Measurements from ENCODE around the gene EI24.
"Not testable (repeated sequence)": the region's sequence is repeated elsewhere in the genome, so short reads cannot be mapped to it uniquely, and the experiment has no call there.

EI24 gene
- long read RNA-seq, donor 1, transcript EI24-201 (11 exons, 2,455 nt): major isoform, 30 of 39 reads
- long read RNA-seq, donor 1, partial matches to known transcripts: 7 of 39 reads
- long read RNA-seq, donor 1, other reads (novel, unspliced or antisense): 0 of 39 reads
- long read RNA-seq, donor 2, transcript EI24-201 (11 exons, 2,455 nt): major isoform, 11 of 16 reads
- long read RNA-seq, donor 2, partial matches to known transcripts: 5 of 16 reads
- long read RNA-seq, donor 2, other reads (novel, unspliced or antisense): 0 of 16 reads
- long read RNA-seq, donor 3, transcript EI24-201 (11 exons, 2,455 nt): major isoform, 19 of 42 reads
- long read RNA-seq, donor 3, partial matches to known transcripts: 22 of 42 reads
- long read RNA-seq, donor 3, other reads (novel, unspliced or antisense): 0 of 42 reads
- long read RNA-seq, donor 4, transcript EI24-201 (11 exons, 2,455 nt): major isoform, 25 of 64 reads
- long read RNA-seq, donor 4, partial matches to known transcripts: 38 of 64 reads
- long read RNA-seq, donor 4, other reads (novel, unspliced or antisense): 0 of 64 reads
- long read RNA-seq, donor 5, transcript EI24-201 (11 exons, 2,455 nt): major isoform, 27 of 31 reads
- long read RNA-seq, donor 5, partial matches to known transcripts: 0 of 31 reads
- long read RNA-seq, donor 5, other reads (novel, unspliced or antisense): 0 of 31 reads
- long read RNA-seq, donor 6, transcript EI24-201 (11 exons, 2,455 nt): major isoform, 21 of 52 reads
- long read RNA-seq, donor 6, partial matches to known transcripts: 29 of 52 reads
- long read RNA-seq, donor 6, other reads (novel, unspliced or antisense): 0 of 52 reads
- long read RNA-seq, donor 7, transcript EI24-201 (11 exons, 2,455 nt): major isoform, 35 of 51 reads
- long read RNA-seq, donor 7, partial matches to known transcripts: 14 of 51 reads
- long read RNA-seq, donor 7, other reads (novel, unspliced or antisense): 0 of 51 reads
- long read RNA-seq, donor 8, transcript EI24-201 (11 exons, 2,455 nt): major isoform, 33 of 39 reads
- long read RNA-seq, donor 8, partial matches to known transcripts: 6 of 39 reads
- long read RNA-seq, donor 8, other reads (novel, unspliced or antisense): 0 of 39 reads

GRCh38 chr11:125568970-125569914 is at the start of gene EI24:
Gene EI24 (plus strand): TSS chr11:125569477. CDS start chr11:125572528, 3,051 bp downstream.
- peak; percentile 79 for DNase-seq

GRCh38 chr11:125519860-125520834 is 49.1 kb upstream of the EI24 start:
- no peak for DNase-seq

DNA sequence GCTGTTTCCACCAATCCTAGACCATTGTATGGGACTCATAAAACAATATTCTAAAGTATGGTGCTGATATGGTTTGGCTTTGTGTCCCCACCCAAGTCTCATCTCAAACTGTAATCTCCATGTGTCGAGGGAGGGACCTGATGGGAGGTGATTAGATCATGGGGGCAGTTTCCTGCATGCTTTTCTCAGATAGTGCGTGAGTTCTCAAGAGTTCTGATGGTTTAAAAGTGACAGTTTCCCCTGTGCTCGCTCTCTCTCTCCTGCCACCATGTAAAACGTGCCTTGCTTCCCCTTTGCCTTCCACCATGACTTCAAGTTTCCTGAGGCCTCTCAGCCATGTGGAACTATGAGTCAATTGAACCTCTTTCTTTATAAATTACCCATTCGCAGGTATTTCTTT is 44.0 kb upstream of the EI24 start:
- DNase-seq: no peak

DNA sequence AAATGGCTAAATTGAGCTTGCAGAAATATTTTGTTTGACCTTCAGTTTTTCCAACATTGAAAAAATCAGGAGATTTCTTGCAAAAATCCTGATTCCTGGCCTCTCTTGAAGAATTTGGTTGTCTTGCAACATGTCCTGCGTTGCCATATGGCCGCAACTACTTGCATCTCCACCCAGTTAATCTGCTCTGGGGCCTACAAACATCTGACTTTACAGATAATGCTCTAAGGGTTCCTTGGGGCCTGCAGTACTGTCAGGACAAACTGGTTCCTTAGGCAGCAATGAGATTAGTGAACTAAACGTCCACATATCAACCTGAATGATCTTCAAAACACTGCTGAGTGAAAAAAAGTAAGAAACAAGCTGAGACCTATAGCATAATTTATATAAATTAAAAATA is 36.6 kb upstream of the EI24 start:
- no peak for DNase-seq

DNA sequence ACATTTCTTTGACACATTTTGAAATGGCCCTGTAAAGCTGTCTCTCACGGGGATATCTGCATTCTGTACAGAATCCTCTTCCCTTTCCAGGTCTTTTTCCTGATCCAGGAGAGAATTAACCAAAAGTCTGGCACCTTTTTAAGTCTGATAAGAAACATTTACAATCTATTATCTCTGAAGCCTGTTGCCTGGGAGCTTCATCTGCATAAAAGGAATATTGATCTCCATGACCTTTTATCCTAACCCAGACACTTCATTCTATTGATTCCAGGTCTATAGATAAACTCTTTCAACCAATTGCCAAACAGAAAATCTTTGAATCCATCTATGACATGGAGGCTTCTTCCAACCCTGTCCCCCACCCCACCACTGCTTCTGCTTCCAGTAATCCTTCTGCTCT is 33.7 kb upstream of the EI24 start:
- DNase-seq: no peak

DNA sequence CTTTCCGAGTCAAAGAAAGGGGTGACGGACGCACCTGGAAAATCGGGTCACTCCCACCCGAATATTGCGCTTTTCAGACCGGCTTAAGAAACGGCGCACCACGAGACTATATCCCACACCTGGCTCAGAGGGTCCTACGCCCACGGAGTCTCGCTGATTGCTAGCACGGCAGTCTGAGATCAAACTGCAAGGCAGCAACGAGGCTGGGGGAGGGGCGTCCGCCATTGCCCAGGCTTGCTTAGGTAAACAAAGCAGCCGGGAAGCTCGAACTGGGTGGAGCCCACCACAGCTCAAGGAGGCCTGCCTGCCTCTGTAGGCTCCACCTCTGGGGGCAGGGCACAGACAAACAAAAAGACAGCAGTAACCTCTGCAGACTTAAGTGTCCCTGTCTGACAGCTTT is 32.4 kb upstream of the EI24 start:
- DNase-seq: not testable (repeated sequence)

- DNase-seq: no peak
These were observed 26.6 kb upstream of the EI24 start for GRCh38 chr11:125542709-125543108.

DNA sequence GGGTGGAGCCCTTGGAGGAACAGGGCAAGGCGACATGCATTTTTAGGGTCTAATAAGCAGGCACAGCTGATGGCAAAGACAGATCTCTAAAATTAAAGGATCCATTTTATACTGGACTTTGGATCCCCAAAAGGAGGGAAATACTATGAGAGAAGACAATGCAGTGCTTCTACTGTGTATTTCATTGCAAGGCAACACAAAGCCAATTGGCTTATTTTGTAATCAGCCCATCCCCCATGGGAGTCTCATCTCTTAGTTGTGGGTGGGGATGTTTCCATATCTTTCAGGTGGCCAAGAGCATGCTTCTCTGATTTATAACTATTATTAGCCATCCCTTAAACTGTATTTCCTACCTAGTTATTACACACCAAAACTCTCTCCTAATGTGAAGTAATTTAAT is 18.5 kb upstream of the EI24 start:
- DNase-seq: no peak

DNA sequence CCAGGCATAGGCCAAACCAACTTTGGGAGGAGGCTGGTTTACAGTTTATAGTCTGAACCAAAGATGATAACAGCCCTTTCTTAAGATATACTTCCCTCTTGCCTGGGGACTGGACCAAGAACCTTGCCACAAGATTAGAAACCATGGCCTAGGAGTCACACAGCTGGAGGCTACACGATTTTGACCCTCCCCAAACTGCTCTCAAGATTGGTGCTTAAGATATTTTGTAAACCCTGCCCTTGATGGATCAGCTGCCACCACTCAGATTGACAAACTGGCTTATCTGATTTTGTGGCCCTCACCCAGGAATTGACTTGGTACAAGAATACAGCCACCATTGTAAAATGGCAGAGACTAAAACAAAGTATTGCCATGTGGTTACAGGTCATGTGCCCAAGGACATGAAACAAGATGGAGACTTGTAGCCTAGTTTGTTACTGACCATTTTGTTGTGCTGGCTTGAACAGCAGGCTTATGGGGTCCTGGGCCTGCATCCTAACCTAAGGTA is 17.4 kb upstream of the EI24 start:
- DNase-seq: no peak

DNA sequence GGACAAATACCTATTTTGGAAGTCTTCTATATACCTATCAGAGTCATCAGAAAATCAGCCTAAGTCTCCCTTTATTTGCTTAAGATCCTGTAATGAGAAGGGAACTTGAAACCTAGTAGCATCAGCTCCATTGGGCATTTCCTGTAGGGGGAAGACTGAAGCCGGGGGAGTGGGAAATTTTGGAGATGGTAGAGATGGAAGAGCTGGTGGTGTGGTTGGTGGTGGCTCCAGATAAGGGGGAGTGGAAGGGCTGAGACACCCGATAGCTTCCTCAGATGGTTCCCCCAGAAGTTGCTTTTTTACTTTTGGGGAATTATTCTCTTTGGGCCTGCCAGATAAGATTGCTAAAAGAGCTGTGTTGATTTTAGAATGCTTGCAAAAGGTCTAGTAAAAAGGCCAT is 16.4 kb upstream of the EI24 start:
- no peak for DNase-seq

DNA sequence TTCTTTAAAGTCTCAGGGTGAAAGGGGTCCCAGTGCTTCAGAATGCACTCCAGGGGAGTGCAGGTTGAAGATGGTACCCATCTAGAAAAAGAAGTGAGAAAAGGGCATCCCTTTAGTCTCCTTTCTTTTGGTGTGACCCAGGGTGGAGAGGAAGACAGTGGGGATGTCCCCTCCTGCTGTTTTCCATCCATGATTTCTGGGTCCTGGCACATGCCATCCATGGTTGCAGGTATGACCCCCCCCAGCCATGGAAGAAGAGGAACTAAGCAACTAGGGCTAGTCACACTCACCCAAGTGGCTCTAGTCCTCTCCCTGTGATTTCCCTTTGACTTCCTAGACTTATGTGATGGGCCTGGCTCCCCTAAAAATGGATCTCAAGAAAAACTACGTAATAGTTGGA is 15.9 kb upstream of the EI24 start:
- no peak for DNase-seq

DNA sequence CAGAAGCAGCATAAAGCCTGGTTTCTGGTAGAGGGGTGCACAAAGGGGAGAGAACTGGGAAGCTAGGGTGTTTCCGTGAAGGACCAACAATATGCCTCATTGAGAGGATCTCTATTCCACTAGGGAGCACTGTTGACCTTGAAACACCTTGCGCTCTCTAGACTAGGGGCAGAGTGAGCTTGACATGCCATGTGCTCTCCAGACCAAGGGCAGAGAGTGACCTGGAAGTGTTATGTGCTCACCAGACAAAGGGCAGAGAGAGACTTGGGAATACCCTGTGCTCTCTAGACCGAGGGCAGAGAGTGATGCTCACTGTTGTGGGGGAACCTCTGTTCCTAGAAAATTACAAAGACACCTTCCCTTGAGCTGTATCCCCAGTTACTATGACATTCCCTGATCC is 15.2 kb upstream of the EI24 start:
- DNase-seq: no peak

GRCh38 chr11:125559888-125560287 is 9.4 kb upstream of the EI24 start:
- no peak for DNase-seq

- no peak for DNase-seq
These were observed 7.4 kb upstream of the EI24 start for GRCh38 chr11:125561924-125562323.

GRCh38 chr11:125562430-125562829 is 6.8 kb upstream of the EI24 start:
- no peak for DNase-seq

GRCh38 chr11:125564357-125564756 is 4.9 kb upstream of the EI24 start:
- no peak for DNase-seq

- no peak for DNase-seq
These were observed 3.0 kb upstream of the EI24 start for GRCh38 chr11:125566235-125566634.

DNA sequence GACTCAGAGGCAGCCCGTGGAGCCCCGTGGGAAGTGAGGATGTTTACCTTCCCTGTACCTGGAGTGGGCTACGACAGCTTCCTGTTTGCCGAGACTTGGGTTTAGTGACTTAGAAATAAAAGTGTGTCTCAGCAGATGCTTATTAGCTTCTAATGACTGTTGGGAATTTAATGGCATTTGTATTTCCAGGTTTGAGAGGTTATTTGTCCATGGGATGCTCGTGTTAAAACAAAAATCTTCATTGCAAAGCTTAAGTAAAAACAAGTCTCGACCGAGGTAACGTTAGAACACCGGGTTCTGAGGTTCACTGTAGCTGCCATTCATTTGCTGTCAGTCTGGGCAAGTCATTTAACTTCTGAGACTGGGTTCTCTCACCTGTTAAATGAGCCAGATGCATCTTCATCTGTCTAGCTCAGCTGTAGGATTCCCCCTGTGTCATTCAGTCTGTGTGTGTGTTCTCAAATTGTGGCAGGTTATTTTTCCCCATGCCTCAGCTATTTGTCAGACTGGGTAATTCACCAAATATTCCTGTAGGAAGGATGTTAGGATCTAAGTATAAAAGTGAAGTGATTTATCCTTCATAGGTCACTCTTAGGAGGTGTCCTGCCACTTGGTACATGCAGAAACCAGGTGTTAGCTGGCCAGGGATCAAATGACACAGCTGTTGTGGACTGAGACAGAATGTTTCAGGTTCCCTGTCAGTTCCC is 791 bp downstream of the EI24 start:
- DNase-seq: no peak

DNA sequence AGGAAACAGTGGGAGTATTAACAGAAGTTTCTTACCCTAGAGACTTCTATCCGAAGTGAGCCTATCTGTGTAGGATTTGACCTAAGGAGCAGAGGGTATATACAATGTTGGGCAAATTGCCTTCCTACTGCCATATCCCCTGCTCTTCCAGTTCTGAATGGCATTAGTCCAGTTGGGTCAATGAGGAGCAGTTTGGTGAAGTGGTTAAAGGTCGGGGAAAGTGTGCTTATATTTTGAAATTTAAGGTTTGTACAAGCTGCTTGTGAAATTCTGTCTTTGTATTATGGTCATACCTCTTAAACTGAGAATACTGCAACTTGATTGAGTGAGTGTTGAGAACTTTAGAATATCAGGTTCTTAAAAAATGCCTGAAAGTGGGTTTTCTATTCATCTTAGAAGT is 1.7 kb downstream of the EI24 start:
- DNase-seq: no peak

- DNase-seq: no peak
These were observed 3.6 kb downstream of the EI24 start for GRCh38 chr11:125572916-125573315.

Data from right kidney (tissue), 9 donors.